Left ventricle myocardium inferior (tissue), 1 donor: ENCODE data around the gene CCDC110. TPM values are rescaled to one million over a fixed set of nuclear protein-coding genes. Genes with fewer than 3 reads are reported as not detected.

Experiments
- DNase-seq: peaks from one replicate; pipeline ENCODE4 v3.0.0-alpha.2; 2020
- H3K27ac ChIP-seq: fragments of 200-600 bp; replicated peaks from 2 replicates; pipeline ENCODE4 v1.8.0; 2021
- H3K27me3 ChIP-seq: fragments of 200-600 bp; 2 replicates; pipeline ENCODE4 v1.8.0; 2021; ENCODE audit warnings: low read depth
- H3K36me3 ChIP-seq: fragments of 200-600 bp; 2 replicates; pipeline ENCODE4 v1.8.0; 2021
- H3K4me1 ChIP-seq: fragments of 200-600 bp; 2 replicates; pipeline ENCODE4 v1.8.0; 2021
- H3K4me3 ChIP-seq: fragments of 200-600 bp; 2 replicates; pipeline ENCODE4 v1.8.0; 2021; ENCODE audit warnings: mild to moderate bottlenecking, moderate library complexity
- H3K9me3 ChIP-seq: fragments of 200-600 bp; replicated peaks from 2 replicates; pipeline ENCODE4 v1.8.0; 2021
- CTCF ChIP-seq: fragments of 200-600 bp; IDR thresholded peaks from 2 replicates; pipeline ENCODE4 v1.8.0; 2021; ENCODE audit warnings: antibody characterized with exemption, mild to moderate bottlenecking, borderline replicate concordance
- intact Hi-C: fragments of 100-400 bp; cut with micrococcal nuclease; formaldehyde crosslinking; loops from one replicate; pipeline ENCODE4 v1.11.0; 2022
- total RNA-seq: library from RNA; stranded (reverse); fragmentation: NEBNext Ultra II Directional; extraction: Animal tissue kit (Norgen Biotek cat#: 25700); gene quantifications from one replicate; pipeline ENCODE4 v1.2.1, GENCODE V29; 2021
- donor health status: DM: no; HTN: yes; CAD: no; lungs with severe emphysema.

The CCDC110 gene
- total RNA-seq, 1 donor from 2014 or later: 2.0 TPM

GRCh38 chr4:185457136-185457535 is 14.4 kb downstream of the CCDC110 start:
- DNase-seq: no peak
- no peaks in the 10 kb centered on the region for H3K4me1 ChIP-seq
- no peak overlapping the region for H3K27ac ChIP-seq
- no peak for TF ChIP-seq CTCF
- H3K27me3 ChIP-seq: no peaks in the 10 kb centered on the region
- intact Hi-C loops: no loop called here
- H3K4me3 ChIP-seq: no peak overlapping the region
- no peaks in the 10 kb centered on the region for H3K36me3 ChIP-seq
- H3K9me3 ChIP-seq: no peaks in the 10 kb centered on the region

- Histone ChIP-seq H3K27ac (no peak overlapping the region), H3K9me3 (no peaks in the 10 kb centered on the region), H3K4me1 (no peaks in the 10 kb centered on the region), H3K27me3 (no peaks in the 10 kb centered on the region), H3K4me3 (no peak overlapping the region), H3K36me3 (no peaks in the 10 kb centered on the region)
- intact Hi-C loops: no loop called here
- no peak for DNase-seq
- no peak for TF ChIP-seq CTCF
Measured at GRCh38 chr4:185456131-185456530, 15.4 kb downstream of the CCDC110 start.

- Histone ChIP-seq H3K4me3 (no peak overlapping the region), H3K9me3 (no peaks in the 10 kb centered on the region), H3K27ac (no peak overlapping the region), H3K4me1 (no peaks in the 10 kb centered on the region), H3K36me3 (no peaks in the 10 kb centered on the region), H3K27me3 (no peaks in the 10 kb centered on the region)
- intact Hi-C loops: no loop called here
- TF ChIP-seq CTCF: no peak
- DNase-seq: no peak
Measured at GRCh38 chr4:185445209-185445608, 26.3 kb downstream of the CCDC110 start.

GRCh38 chr4:185441479-185441878 is 30.1 kb downstream of the CCDC110 start:
- Histone ChIP-seq H3K4me1 (no peaks in the 10 kb centered on the region), H3K4me3 (no peak overlapping the region), H3K9me3 (no peaks in the 10 kb centered on the region), H3K27ac (no peak overlapping the region), H3K36me3 (no peaks in the 10 kb centered on the region), H3K27me3 (no peaks in the 10 kb centered on the region)
- no peak for DNase-seq
- TF ChIP-seq CTCF: no peak
- intact Hi-C loops: no loop called here

GRCh38 chr4:185437809-185438208 is 33.7 kb downstream of the CCDC110 start:
- no peaks in the 10 kb centered on the region for H3K27me3 ChIP-seq
- H3K9me3 ChIP-seq: no peaks in the 10 kb centered on the region
- H3K36me3 ChIP-seq: no peaks in the 10 kb centered on the region
- H3K27ac ChIP-seq: no peak overlapping the region
- no peak for DNase-seq
- no peak overlapping the region for H3K4me3 ChIP-seq
- TF ChIP-seq CTCF: no peak
- no peaks in the 10 kb centered on the region for H3K4me1 ChIP-seq
- intact Hi-C loops: no loop called here

- Histone ChIP-seq H3K36me3 (no peaks in the 10 kb centered on the region), H3K4me3 (no peak overlapping the region), H3K27me3 (no peaks in the 10 kb centered on the region), H3K4me1 (no peaks in the 10 kb centered on the region), H3K27ac (no peak overlapping the region), H3K9me3 (no peaks in the 10 kb centered on the region)
- TF ChIP-seq CTCF: no peak
- intact Hi-C loops: no loop called here
- DNase-seq: no peak
Measured at GRCh38 chr4:185435466-185435865, 36.1 kb downstream of the CCDC110 start.
